SK-N-SH (cell line): ENCODE data around the gene CDC45.

Source experiments
- MAX ChIP-seq: IDR thresholded peaks from 2 replicates; pipeline ENCODE4 v1.4.0; 2012; ENCODE audit warnings: low read depth
- MXI1 ChIP-seq: IDR thresholded peaks from 2 replicates; pipeline ENCODE4 v1.6.1; 2012; ENCODE audit warnings: mild to moderate bottlenecking, low read depth, low read length, improper control_type of control experiment
- POLR2AphosphoS5 ChIP-seq: IDR thresholded peaks from 2 replicates; pipeline ENCODE4 v1.6.1; 2012; ENCODE audit warnings: low read depth, low read length
- RCOR1 ChIP-seq: fragments of 150-350 bp; IDR thresholded peaks from 2 replicates; pipeline ENCODE4 v1.6.1; 2017; ENCODE audit warnings: antibody characterized with exemption, low read length
- RFX5 ChIP-seq: IDR thresholded peaks from 2 replicates; pipeline ENCODE4 v1.6.1; 2012; ENCODE audit warnings: mild to moderate bottlenecking, improper control_type of control experiment, low read length
- TF ChIP-seq, protein P1 (sequence below): IDR thresholded peaks from 2 replicates; pipeline ENCODE4 v1.6.1; 2012; ENCODE audit warnings: mild to moderate bottlenecking, low read depth, low read length, moderate library complexity
- TF ChIP-seq, protein P2 (sequence below): fragments of 200-600 bp; sonication (generic); IDR thresholded peaks from 2 replicates; pipeline ENCODE4 v1.6.1; 2017; ENCODE audit warnings: antibody characterized with exemption, mild to moderate bottlenecking, moderate library complexity
- TF ChIP-seq, protein P3 (sequence below): IDR thresholded peaks from 2 replicates; pipeline ENCODE4 v1.4.0; 2012; ENCODE audit warnings: low read depth, borderline replicate concordance

DNA sequence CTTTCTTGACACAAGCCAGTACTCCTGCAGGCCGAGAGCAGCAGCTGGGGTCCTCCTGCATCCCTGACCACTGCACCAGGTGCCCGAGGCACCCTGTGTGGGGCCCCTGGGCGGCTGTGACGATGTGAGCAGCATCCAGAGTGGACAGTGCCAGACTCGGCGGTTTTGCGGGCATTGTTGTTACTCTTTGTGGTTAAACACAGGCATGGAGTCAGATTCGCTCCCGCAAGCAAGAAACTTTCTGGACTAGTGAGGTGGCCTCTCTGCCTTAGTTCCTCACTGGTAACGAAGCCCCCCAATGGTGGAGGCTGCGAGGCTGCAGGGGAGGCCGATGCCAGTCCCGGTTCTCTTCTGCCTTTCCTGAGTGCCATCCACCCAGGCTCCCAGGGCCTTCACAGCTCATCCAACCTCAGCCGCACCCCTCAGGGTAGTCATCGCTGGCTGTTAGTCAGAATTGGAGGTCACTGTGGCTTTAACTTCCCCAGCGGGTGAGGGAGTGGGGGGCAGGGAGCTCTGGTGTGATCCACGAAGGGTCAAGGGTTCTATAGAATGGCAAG, 48.2 kb downstream of the CDC45 start:
- TF ChIP-seq, protein P1, sequence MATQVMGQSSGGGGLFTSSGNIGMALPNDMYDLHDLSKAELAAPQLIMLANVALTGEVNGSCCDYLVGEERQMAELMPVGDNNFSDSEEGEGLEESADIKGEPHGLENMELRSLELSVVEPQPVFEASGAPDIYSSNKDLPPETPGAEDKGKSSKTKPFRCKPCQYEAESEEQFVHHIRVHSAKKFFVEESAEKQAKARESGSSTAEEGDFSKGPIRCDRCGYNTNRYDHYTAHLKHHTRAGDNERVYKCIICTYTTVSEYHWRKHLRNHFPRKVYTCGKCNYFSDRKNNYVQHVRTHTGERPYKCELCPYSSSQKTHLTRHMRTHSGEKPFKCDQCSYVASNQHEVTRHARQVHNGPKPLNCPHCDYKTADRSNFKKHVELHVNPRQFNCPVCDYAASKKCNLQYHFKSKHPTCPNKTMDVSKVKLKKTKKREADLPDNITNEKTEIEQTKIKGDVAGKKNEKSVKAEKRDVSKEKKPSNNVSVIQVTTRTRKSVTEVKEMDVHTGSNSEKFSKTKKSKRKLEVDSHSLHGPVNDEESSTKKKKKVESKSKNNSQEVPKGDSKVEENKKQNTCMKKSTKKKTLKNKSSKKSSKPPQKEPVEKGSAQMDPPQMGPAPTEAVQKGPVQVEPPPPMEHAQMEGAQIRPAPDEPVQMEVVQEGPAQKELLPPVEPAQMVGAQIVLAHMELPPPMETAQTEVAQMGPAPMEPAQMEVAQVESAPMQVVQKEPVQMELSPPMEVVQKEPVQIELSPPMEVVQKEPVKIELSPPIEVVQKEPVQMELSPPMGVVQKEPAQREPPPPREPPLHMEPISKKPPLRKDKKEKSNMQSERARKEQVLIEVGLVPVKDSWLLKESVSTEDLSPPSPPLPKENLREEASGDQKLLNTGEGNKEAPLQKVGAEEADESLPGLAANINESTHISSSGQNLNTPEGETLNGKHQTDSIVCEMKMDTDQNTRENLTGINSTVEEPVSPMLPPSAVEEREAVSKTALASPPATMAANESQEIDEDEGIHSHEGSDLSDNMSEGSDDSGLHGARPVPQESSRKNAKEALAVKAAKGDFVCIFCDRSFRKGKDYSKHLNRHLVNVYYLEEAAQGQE, result no peak
- TF ChIP-seq RCOR1, result no peak
- TF ChIP-seq RFX5, result no peak
- TF ChIP-seq, protein P2, sequence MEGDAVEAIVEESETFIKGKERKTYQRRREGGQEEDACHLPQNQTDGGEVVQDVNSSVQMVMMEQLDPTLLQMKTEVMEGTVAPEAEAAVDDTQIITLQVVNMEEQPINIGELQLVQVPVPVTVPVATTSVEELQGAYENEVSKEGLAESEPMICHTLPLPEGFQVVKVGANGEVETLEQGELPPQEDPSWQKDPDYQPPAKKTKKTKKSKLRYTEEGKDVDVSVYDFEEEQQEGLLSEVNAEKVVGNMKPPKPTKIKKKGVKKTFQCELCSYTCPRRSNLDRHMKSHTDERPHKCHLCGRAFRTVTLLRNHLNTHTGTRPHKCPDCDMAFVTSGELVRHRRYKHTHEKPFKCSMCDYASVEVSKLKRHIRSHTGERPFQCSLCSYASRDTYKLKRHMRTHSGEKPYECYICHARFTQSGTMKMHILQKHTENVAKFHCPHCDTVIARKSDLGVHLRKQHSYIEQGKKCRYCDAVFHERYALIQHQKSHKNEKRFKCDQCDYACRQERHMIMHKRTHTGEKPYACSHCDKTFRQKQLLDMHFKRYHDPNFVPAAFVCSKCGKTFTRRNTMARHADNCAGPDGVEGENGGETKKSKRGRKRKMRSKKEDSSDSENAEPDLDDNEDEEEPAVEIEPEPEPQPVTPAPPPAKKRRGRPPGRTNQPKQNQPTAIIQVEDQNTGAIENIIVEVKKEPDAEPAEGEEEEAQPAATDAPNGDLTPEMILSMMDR, result no peak
- TF ChIP-seq POLR2AphosphoS5, result no peak
- TF ChIP-seq MAX, result no peak
- TF ChIP-seq MXI1, result no peak
- TF ChIP-seq, protein P3, sequence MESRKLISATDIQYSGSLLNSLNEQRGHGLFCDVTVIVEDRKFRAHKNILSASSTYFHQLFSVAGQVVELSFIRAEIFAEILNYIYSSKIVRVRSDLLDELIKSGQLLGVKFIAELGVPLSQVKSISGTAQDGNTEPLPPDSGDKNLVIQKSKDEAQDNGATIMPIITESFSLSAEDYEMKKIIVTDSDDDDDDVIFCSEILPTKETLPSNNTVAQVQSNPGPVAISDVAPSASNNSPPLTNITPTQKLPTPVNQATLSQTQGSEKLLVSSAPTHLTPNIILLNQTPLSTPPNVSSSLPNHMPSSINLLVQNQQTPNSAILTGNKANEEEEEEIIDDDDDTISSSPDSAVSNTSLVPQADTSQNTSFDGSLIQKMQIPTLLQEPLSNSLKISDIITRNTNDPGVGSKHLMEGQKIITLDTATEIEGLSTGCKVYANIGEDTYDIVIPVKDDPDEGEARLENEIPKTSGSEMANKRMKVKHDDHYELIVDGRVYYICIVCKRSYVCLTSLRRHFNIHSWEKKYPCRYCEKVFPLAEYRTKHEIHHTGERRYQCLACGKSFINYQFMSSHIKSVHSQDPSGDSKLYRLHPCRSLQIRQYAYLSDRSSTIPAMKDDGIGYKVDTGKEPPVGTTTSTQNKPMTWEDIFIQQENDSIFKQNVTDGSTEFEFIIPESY, result no peak
